ENCODE results near the gene SAMD4B. TPM values are rescaled to one million over a fixed set of nuclear protein-coding genes. Genes with fewer than 3 reads are reported as not detected.

SAMD4B gene
- total RNA-seq, result 100 and 101 TPM in 2 replicates
- long read RNA-seq, partial matches to known transcripts, result 1 of 4 reads
- long read RNA-seq, other reads (novel, unspliced or antisense), result 3 of 4 reads

GRCh38 chr19:39341719-39342604 lies at the start of gene SAMD4B:
TSS of gene SAMD4B (plus strand) at chr19:39342421. CDS start at chr19:39356894, 14,473 bp downstream.
- peak; percentile 100 for DNase-seq (ENCODE audit: extremely low spot score, unreplicated experiment)
- Mint-ChIP-seq H3K4me1 (ENCODE audit: unreplicated experiment) (peaks cover 41% of the 10 kb centered on the region), H3K27me3 (ENCODE audit: unreplicated experiment) (no peaks in the 10 kb centered on the region), H3K9me3 (ENCODE audit: unreplicated experiment) (no peaks in the 10 kb centered on the region), H3K27ac (ENCODE audit: unreplicated experiment) (peak within 1 kb of the TSS; percentile 91), H3K36me3 (ENCODE audit: unreplicated experiment) (peaks cover 5% of the 10 kb centered on the region), H3K4me3 (ENCODE audit: unreplicated experiment) (peak within 1 kb of the TSS; percentile 90)
- TF ChIP-seq CTCF (IDR thresholded peaks at IDR 0.05), result peak; percentile 89

GRCh38 chr19:39293394-39293793 lies 48.8 kb upstream of the SAMD4B start:
- no peak overlapping the region for H3K4me3 Mint-ChIP-seq (ENCODE audit: unreplicated experiment)
- no peak for DNase-seq (ENCODE audit: extremely low spot score, unreplicated experiment)
- no peaks in the 10 kb centered on the region for H3K9me3 Mint-ChIP-seq (ENCODE audit: unreplicated experiment)
- peaks cover 42% of the 10 kb centered on the region for H3K27me3 Mint-ChIP-seq (ENCODE audit: unreplicated experiment)
- TF ChIP-seq CTCF (IDR thresholded peaks at IDR 0.05), result no peak
- no peaks in the 10 kb centered on the region for H3K4me1 Mint-ChIP-seq (ENCODE audit: unreplicated experiment)
- no peaks in the 10 kb centered on the region for H3K36me3 Mint-ChIP-seq (ENCODE audit: unreplicated experiment)
- H3K27ac Mint-ChIP-seq (ENCODE audit: unreplicated experiment), result no peak overlapping the region

- Mint-ChIP-seq H3K27me3 (ENCODE audit: unreplicated experiment) (peaks cover 35% of the 10 kb centered on the region), H3K9me3 (ENCODE audit: unreplicated experiment) (no peaks in the 10 kb centered on the region), H3K36me3 (ENCODE audit: unreplicated experiment) (no peaks in the 10 kb centered on the region), H3K27ac (ENCODE audit: unreplicated experiment) (no peak within 1 kb of the TSS), H3K4me1 (ENCODE audit: unreplicated experiment) (no peaks in the 10 kb centered on the region), H3K4me3 (ENCODE audit: unreplicated experiment) (no peak within 1 kb of the TSS)
- no peak for TF ChIP-seq CTCF (IDR thresholded peaks at IDR 0.05)
- no peak for DNase-seq (ENCODE audit: extremely low spot score, unreplicated experiment)
Observed at GRCh38 chr19:39296055-39296645, 46.1 kb upstream of the SAMD4B start, which contains the start of gene IFNL1. TSS of gene IFNL1 (plus strand) at chr19:39296407. CDS start at chr19:39296422, 15 bp downstream.

GRCh38 chr19:39296906-39297305 lies 45.3 kb upstream of the SAMD4B start:
- Mint-ChIP-seq H3K36me3 (ENCODE audit: unreplicated experiment) (no peaks in the 10 kb centered on the region), H3K4me3 (ENCODE audit: unreplicated experiment) (no peak overlapping the region), H3K27ac (ENCODE audit: unreplicated experiment) (no peak overlapping the region), H3K4me1 (ENCODE audit: unreplicated experiment) (no peaks in the 10 kb centered on the region), H3K9me3 (ENCODE audit: unreplicated experiment) (no peaks in the 10 kb centered on the region), H3K27me3 (ENCODE audit: unreplicated experiment) (peaks cover 33% of the 10 kb centered on the region)
- DNase-seq (ENCODE audit: extremely low spot score, unreplicated experiment), result no peak
- no peak for TF ChIP-seq CTCF (IDR thresholded peaks at IDR 0.05)

All from osteocyte (in vitro differentiated cells).